ENCODE results near the gene KIAA1755. TPM values are rescaled to one million over a fixed set of nuclear protein-coding genes. Genes with fewer than 3 reads are reported as not detected.

KIAA1755 gene
- total RNA-seq, 4 donors from 2014 or later, result 0.05 to 0.41 (median 0.38) TPM; not detected in 1

- ATAC-seq (no peak), DNase-seq (no peak)
- Histone ChIP-seq H3K4me1 (peaks cover 0 to 7% of the 10 kb centered on the region in 2 donors), H3K4me3 (no peak overlapping the region), H3K27me3 (no peaks in the 10 kb centered on the region), H3K36me3 (no peaks in the 10 kb centered on the region), H3K27ac (peak overlapping the region; percentile 78 to 90 (median 86)), H3K9me3 (no peaks in the 10 kb centered on the region)
- intact Hi-C loops (cut with DNase I; ENCODE audit: low total_unique reads) (loop anchor here (2.0 to 10.0 kb wide), 2 partner anchors 19 to 245 kb away; no protein-coding TSS in a partner anchor), in situ Hi-C loops (cut with MboI; ENCODE audit: low sequenced_read_pairs in 4 of 4) (loop anchor here in 1 of 4 donors (10.0 kb wide), 1 partner anchor 65 kb away; no protein-coding TSS in a partner anchor)
- no peak for TF ChIP-seq POLR2A (IDR thresholded peaks at IDR 0.05)
- no peak for TF ChIP-seq CTCF (IDR thresholded peaks at IDR 0.05 in 4 of 5, conservative IDR thresholded peaks at IDR 0.05 in 1 of 5)
These were observed 39.4 kb upstream of the KIAA1755 start for GRCh38 chr20:38299963-38300362.

- DNase-seq (peak; percentile 83 to 95), ATAC-seq (peak; percentile 99)
- peak in 1 of 5 experiments; percentile 24 for TF ChIP-seq CTCF (IDR thresholded peaks at IDR 0.05 in 4 of 5, conservative IDR thresholded peaks at IDR 0.05 in 1 of 5)
- TF ChIP-seq POLR2A (IDR thresholded peaks at IDR 0.05), result no peak
- intact Hi-C loops (cut with DNase I; ENCODE audit: low total_unique reads) (loop anchor here (2.0 kb wide), 1 partner anchor 18 kb away; no protein-coding TSS in a partner anchor), in situ Hi-C loops (cut with MboI; ENCODE audit: low sequenced_read_pairs in 4 of 4) (no loop called here)
- H3K4me3 ChIP-seq, result peak overlapping the region in 1 of 4 donors; percentile 7
- H3K27ac ChIP-seq, result peak overlapping the region; percentile 78 to 90 (median 86)
- H3K9me3 ChIP-seq, result no peaks in the 10 kb centered on the region
- H3K4me1 ChIP-seq, result peaks cover 0 to 7% of the 10 kb centered on the region in 2 donors
- no peaks in the 10 kb centered on the region for H3K27me3 ChIP-seq
- H3K36me3 ChIP-seq, result no peaks in the 10 kb centered on the region
These were observed 38.3 kb upstream of the KIAA1755 start for GRCh38 chr20:38298768-38299288.

- ATAC-seq (no peak), DNase-seq (no peak)
- Histone ChIP-seq H3K27ac (peak overlapping the region; percentile 78 to 90 (median 86)), H3K4me3 (no peak overlapping the region), H3K36me3 (no peaks in the 10 kb centered on the region), H3K27me3 (no peaks in the 10 kb centered on the region), H3K4me1 (peaks cover 0 to 7% of the 10 kb centered on the region in 2 donors), H3K9me3 (no peaks in the 10 kb centered on the region)
- TF ChIP-seq CTCF (IDR thresholded peaks at IDR 0.05 in 4 of 5, conservative IDR thresholded peaks at IDR 0.05 in 1 of 5) (no peak), POLR2A (IDR thresholded peaks at IDR 0.05) (no peak)
- in situ Hi-C loops (cut with MboI; ENCODE audit: low sequenced_read_pairs in 4 of 4) (no loop called here), intact Hi-C loops (cut with DNase I; ENCODE audit: low total_unique reads) (loop anchor here (2.0 kb wide), 1 partner anchor 17 kb away; no protein-coding TSS in a partner anchor)
These were observed 37.6 kb upstream of the KIAA1755 start for GRCh38 chr20:38297916-38298674.

GRCh38 chr20:38296433-38296832 is 35.9 kb upstream of the KIAA1755 start:
- intact Hi-C loops (cut with DNase I; ENCODE audit: low total_unique reads), result no loop called here
- H3K27me3 ChIP-seq, result no peaks in the 10 kb centered on the region
- DNase-seq (no peak), ATAC-seq (no peak)
- no peaks in the 10 kb centered on the region for H3K36me3 ChIP-seq
- no peak overlapping the region for H3K27ac ChIP-seq
- TF ChIP-seq POLR2A (IDR thresholded peaks at IDR 0.05), result no peak
- TF ChIP-seq CTCF (IDR thresholded peaks at IDR 0.05 in 4 of 5, conservative IDR thresholded peaks at IDR 0.05 in 1 of 5), result no peak
- H3K4me1 ChIP-seq, result peaks cover 0 to 7% of the 10 kb centered on the region in 2 donors
- in situ Hi-C loops (cut with MboI; ENCODE audit: low sequenced_read_pairs in 4 of 4), result no loop called here
- no peaks in the 10 kb centered on the region for H3K9me3 ChIP-seq
- H3K4me3 ChIP-seq, result no peak overlapping the region

All from gastrocnemius medialis (tissue), 4 donors.